Mucosa of descending colon (tissue), 3 donors: Measurements from ENCODE around the gene GGNBP2. TPM values are rescaled to one million over a fixed set of nuclear protein-coding genes. Genes with fewer than 3 reads are reported as not detected.

Experiments
- ATAC-seq: fragments of 200-7000 bp; cut with Tn5 transposase; one replicate; pipeline ENCODE4 v1.9.1; 2020; ENCODE audit warnings: mild to moderate bottlenecking, moderate library complexity
- DNase-seq, 3 donors: peaks; one replicate each; pipeline ENCODE4 v3.0.0-alpha.2; 2020
- H3K36me3 ChIP-seq: fragments of 200-600 bp; one replicate; pipeline ENCODE4 v1.8.0; 2021; ENCODE audit warnings: low read depth, mild to moderate bottlenecking
- H3K4me1 ChIP-seq: fragments of 200-600 bp; one replicate; pipeline ENCODE4 v1.8.0; 2021; ENCODE audit warnings: low read depth, mild to moderate bottlenecking
- H3K4me3 ChIP-seq: fragments of 200-600 bp; one replicate; pipeline ENCODE4 v1.8.0; 2021; ENCODE audit warnings: mild to moderate bottlenecking
- H3K9me3 ChIP-seq: fragments of 200-600 bp; one replicate; pipeline ENCODE4 v1.8.0; 2021; ENCODE audit warnings: mild to moderate bottlenecking
- CTCF ChIP-seq: fragments of 200-600 bp; IDR thresholded peaks from one replicate; pipeline ENCODE4 v1.8.0; 2022; ENCODE audit warnings: antibody characterized with exemption, mild to moderate bottlenecking
- intact Hi-C, 2 donors: fragments of 100-400 bp; cut with DNase I in 1 of 2; cut with micrococcal nuclease in 1 of 2; formaldehyde crosslinking; loops; one replicate each; pipeline versions ENCODE4 v1.11.0 to v1.11.1; 2022; cut with DNase I, micrococcal nuclease
- total RNA-seq, 3 donors: library from RNA; stranded (reverse); fragmentation: NEBNext Ultra II Directional in 2 of 3; extraction: Animal tissue kit (Norgen Biotek cat#: 25700) in 2 of 3; gene quantifications; one replicate each; pipeline versions ENCODE4 v1.2.1 to v1.2.4, GENCODE V29; 2021 to 2023
- donor health status: DM: no; HTN: no; CAD: no; lungs with moderate emphysema.
- donor health status: DM: no; HTN: no; CAD: no.
- donor health status: DM: no; HTN: yes; CAD: no.

GGNBP2 gene
- total RNA-seq, 3 donors from 2014 or later: 80.4 to 93.4 (median 90.7) TPM

- Histone ChIP-seq H3K4me3 (no peak overlapping the region), H3K4me1 (peaks cover 60% of the 10 kb centered on the region), H3K36me3 (no peaks in the 10 kb centered on the region), H3K9me3 (no peaks in the 10 kb centered on the region)
- TF ChIP-seq CTCF: no peak
- intact Hi-C loops: no loop called here
- ATAC-seq (no peak), DNase-seq (no peak)
Observed at GRCh38 chr17:36547776-36548175, 3.1 kb downstream of the GGNBP2 start.

- Histone ChIP-seq H3K36me3 (peaks cover 4% of the 10 kb centered on the region), H3K4me3 (no peak overlapping the region), H3K9me3 (no peaks in the 10 kb centered on the region), H3K4me1 (peaks cover 49% of the 10 kb centered on the region)
- intact Hi-C loops: no loop called here
- no peak for TF ChIP-seq CTCF
- no peak for DNase-seq
- peak; percentile 69 for ATAC-seq
Observed at GRCh38 chr17:36550491-36551417, 6.0 kb downstream of the GGNBP2 start.

GRCh38 chr17:36553459-36553858 is 8.7 kb downstream of the GGNBP2 start:
- Histone ChIP-seq H3K36me3 (peaks cover 4% of the 10 kb centered on the region), H3K9me3 (no peaks in the 10 kb centered on the region), H3K4me3 (no peak overlapping the region), H3K4me1 (peaks cover 25% of the 10 kb centered on the region)
- ATAC-seq: no peak
- no peak for DNase-seq
- TF ChIP-seq CTCF: no peak
- intact Hi-C loops: no loop called here

- intact Hi-C loops: no loop called here
- Histone ChIP-seq H3K4me1 (no peaks in the 10 kb centered on the region), H3K4me3 (no peak overlapping the region), H3K36me3 (peaks cover 6% of the 10 kb centered on the region), H3K9me3 (no peaks in the 10 kb centered on the region)
- no peak for ATAC-seq
- DNase-seq: no peak
- no peak for TF ChIP-seq CTCF
Observed at GRCh38 chr17:36566081-36566480, 21.4 kb downstream of the GGNBP2 start.

GRCh38 chr17:36575028-36575427 is 30.3 kb downstream of the GGNBP2 start:
- ATAC-seq (no peak), DNase-seq (no peak)
- Histone ChIP-seq H3K9me3 (no peaks in the 10 kb centered on the region), H3K36me3 (peaks cover 10% of the 10 kb centered on the region), H3K4me3 (no peak overlapping the region), H3K4me1 (no peaks in the 10 kb centered on the region)
- TF ChIP-seq CTCF: no peak
- intact Hi-C loops: no loop called here
